Skeletal muscle tissue (tissue), 4 donors: ENCODE measurements around the gene CDKN1A. TPM values are rescaled to one million over a fixed set of nuclear protein-coding genes. Genes with fewer than 3 reads are reported as not detected.

Experiments used
- H3K27ac ChIP-seq: one replicate; pipeline ENCODE4 v1.7.0; 2013; ENCODE audit warnings: mild to moderate bottlenecking, low read depth, low read length, inconsistent platforms
- H3K27me3 ChIP-seq, 3 donors: one replicate each; pipeline ENCODE4 v1.7.0; 2013; ENCODE audit warnings: low read length in 3 of 3; ENCODE audit not compliant: control insufficient read depth in 3 of 3, insufficient read depth in 3 of 3
- H3K36me3 ChIP-seq, 3 donors: one replicate each; pipeline ENCODE4 v1.7.0; 2013; ENCODE audit warnings: low read length in 3 of 3; ENCODE audit not compliant: control insufficient read depth in 3 of 3, insufficient read depth in 3 of 3
- H3K4me1 ChIP-seq, 3 donors: one replicate each; pipeline ENCODE4 v1.7.0; 2013; ENCODE audit warnings: low read length in 3 of 3, mild to moderate bottlenecking in 3 of 3; ENCODE audit not compliant: control insufficient read depth in 3 of 3, insufficient read depth in 3 of 3
- H3K4me3 ChIP-seq, 3 donors: one replicate each; pipeline ENCODE4 v1.7.0; 2013; ENCODE audit warnings: low read length in 3 of 3
- H3K9ac ChIP-seq, 3 donors: one replicate each; pipeline ENCODE4 v1.7.0; 2013; ENCODE audit warnings: low read length in 3 of 3, mild to moderate bottlenecking in 3 of 3, moderate library complexity in 2 of 3, low read depth in 1 of 3
- H3K9me3 ChIP-seq, 3 donors: one replicate each; pipeline ENCODE4 v1.7.0; 2013; ENCODE audit warnings: low read length in 3 of 3; ENCODE audit not compliant: control insufficient read depth in 3 of 3
- total RNA-seq: library from RNA; depleted of rRNA; stranded (reverse); fragments of >200 nt; gene quantifications from one replicate; pipeline ENCODE4 v1.2.3, GENCODE V29; 2014
- donor health status: Osteomylitis.

CDKN1A gene
- total RNA-seq, 1 donor from 2014 or later, result 62.1 TPM

DNA sequence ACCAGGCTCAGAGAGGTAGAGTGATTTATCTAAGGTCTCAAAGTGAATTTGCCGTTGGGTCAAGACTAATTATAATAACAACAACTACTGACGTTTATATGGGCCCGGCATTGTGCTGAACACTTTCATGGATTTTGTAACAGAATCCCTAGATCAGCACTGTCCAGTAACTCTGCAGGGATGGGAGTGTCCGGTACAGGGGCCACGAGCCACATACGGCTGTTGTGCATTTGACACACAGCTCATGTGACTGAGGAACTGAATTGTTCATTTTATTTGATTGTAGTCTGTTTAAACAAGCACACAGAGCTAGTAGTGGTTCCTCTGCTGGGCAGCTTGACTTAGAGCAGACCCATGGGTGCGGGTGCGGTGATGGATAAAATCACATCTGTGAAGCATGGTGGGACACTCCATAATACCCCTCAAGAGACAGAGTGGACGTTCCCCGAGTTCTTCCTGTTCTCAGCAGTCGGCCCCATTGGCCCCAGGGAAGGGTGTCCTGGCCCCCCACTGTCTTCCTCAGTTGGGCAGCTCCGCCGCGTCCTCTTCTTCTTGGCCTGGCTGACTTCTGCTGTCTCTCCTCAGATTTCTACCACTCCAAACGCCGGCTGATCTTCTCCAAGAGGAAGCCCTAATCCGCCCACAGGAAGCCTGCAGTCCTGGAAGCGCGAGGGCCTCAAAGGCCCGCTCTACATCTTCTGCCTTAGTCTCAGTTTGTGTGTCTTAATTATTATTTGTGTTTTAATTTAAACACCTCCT, 6.8 kb downstream of the CDKN1A start:
- no peak overlapping the region for H3K4me3 ChIP-seq
- H3K4me1 ChIP-seq, result peaks cover 17 to 47% (median 25%) of the 10 kb centered on the region in 3 donors
- H3K27ac ChIP-seq, result peak overlapping the region; percentile 1
- H3K9me3 ChIP-seq, result no peaks in the 10 kb centered on the region
- no peak overlapping the region for H3K9ac ChIP-seq
- peaks cover 23 to 37% (median 34%) of the 10 kb centered on the region in 3 donors for H3K36me3 ChIP-seq
- H3K27me3 ChIP-seq, result no peaks in the 10 kb centered on the region

- peaks cover 23 to 37% (median 34%) of the 10 kb centered on the region in 3 donors for H3K36me3 ChIP-seq
- no peak overlapping the region for H3K27ac ChIP-seq
- no peaks in the 10 kb centered on the region for H3K9me3 ChIP-seq
- H3K4me3 ChIP-seq, result no peak overlapping the region
- H3K27me3 ChIP-seq, result no peaks in the 10 kb centered on the region
- no peak overlapping the region for H3K9ac ChIP-seq
- peaks cover 17 to 41% (median 20%) of the 10 kb centered on the region in 3 donors for H3K4me1 ChIP-seq
Observed at GRCh38 chr6:36685926-36686667, 7.6 kb downstream of the CDKN1A start.

DNA sequence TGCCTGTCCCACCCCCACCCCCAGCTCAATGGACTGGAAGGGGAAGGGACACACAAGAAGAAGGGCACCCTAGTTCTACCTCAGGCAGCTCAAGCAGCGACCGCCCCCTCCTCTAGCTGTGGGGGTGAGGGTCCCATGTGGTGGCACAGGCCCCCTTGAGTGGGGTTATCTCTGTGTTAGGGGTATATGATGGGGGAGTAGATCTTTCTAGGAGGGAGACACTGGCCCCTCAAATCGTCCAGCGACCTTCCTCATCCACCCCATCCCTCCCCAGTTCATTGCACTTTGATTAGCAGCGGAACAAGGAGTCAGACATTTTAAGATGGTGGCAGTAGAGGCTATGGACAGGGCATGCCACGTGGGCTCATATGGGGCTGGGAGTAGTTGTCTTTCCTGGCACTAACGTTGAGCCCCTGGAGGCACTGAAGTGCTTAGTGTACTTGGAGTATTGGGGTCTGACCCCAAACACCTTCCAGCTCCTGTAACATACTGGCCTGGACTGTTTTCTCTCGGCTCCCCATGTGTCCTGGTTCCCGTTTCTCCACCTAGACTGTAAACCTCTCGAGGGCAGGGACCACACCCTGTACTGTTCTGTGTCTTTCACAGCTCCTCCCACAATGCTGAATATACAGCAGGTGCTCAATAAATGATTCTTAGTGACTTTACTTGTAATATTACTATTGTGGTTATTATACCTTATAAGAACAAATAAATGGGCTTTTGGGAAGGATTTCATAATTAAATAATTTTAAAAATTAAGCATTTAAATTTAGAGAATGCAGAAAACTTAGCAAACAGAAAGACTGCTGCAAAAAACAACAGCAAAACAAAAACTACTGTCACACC, 8.4 kb downstream of the CDKN1A start:
- H3K4me3 ChIP-seq, result no peak overlapping the region
- no peaks in the 10 kb centered on the region for H3K9me3 ChIP-seq
- peaks cover 23 to 37% (median 34%) of the 10 kb centered on the region in 3 donors for H3K36me3 ChIP-seq
- H3K27me3 ChIP-seq, result no peaks in the 10 kb centered on the region
- peaks cover 16 to 39% (median 18%) of the 10 kb centered on the region in 3 donors for H3K4me1 ChIP-seq
- H3K27ac ChIP-seq, result no peak overlapping the region
- no peak overlapping the region for H3K9ac ChIP-seq

DNA sequence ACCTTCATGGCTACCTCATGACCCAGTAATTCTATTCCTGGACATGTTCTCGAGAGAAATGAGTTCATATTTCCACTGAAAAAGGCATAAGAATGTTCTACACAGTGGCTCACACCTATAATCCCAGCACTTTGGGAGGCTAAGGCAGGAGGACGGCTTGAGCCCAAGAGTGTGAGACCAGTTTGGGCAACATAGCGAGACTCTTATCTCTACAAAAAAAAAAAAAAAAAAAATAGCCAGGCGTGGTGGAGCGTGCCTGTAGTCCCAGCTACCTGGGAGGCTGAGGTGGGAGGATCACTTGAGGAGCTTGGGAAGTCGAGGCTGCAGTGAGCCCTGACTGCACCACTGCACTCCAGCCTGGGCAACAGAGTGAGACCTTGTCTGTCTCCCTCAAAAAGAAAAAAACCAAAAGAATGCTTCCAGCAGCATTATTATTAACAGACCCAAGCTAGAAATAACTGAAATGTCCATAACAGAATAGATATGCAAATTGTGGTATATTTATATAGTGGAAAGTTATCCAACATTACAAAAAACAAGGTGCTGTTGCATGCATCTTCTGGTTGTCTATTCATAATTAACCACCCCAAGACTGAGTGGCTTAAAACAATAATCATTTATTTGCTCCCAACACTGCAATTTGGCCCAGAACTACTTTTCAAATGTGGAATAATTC, 9.7 kb downstream of the CDKN1A start:
- peaks cover 7 to 39% (median 14%) of the 10 kb centered on the region in 3 donors for H3K4me1 ChIP-seq
- H3K9ac ChIP-seq, result no peak overlapping the region
- H3K27ac ChIP-seq, result no peak overlapping the region
- H3K36me3 ChIP-seq, result peaks cover 23 to 37% (median 34%) of the 10 kb centered on the region in 3 donors
- H3K9me3 ChIP-seq, result no peaks in the 10 kb centered on the region
- H3K27me3 ChIP-seq, result no peaks in the 10 kb centered on the region
- no peak overlapping the region for H3K4me3 ChIP-seq

GRCh38 chr6:36688739-36689075, 10.2 kb downstream of the CDKN1A start:
- Histone ChIP-seq H3K36me3 (peaks cover 23 to 35% (median 34%) of the 10 kb centered on the region in 3 donors), H3K27ac (no peak overlapping the region), H3K27me3 (no peaks in the 10 kb centered on the region), H3K9ac (no peak overlapping the region), H3K4me1 (peaks cover 4 to 38% (median 10%) of the 10 kb centered on the region in 3 donors), H3K4me3 (no peak overlapping the region), H3K9me3 (no peaks in the 10 kb centered on the region)

GRCh38 chr6:36691011-36691410, 12.5 kb downstream of the CDKN1A start:
- Histone ChIP-seq H3K27ac (no peak overlapping the region), H3K4me3 (no peak overlapping the region), H3K36me3 (peaks cover 10 to 13% (median 12%) of the 10 kb centered on the region in 3 donors), H3K9ac (no peak overlapping the region), H3K27me3 (no peaks in the 10 kb centered on the region), H3K4me1 (peaks cover 4 to 25% (median 10%) of the 10 kb centered on the region in 3 donors), H3K9me3 (no peaks in the 10 kb centered on the region)

DNA sequence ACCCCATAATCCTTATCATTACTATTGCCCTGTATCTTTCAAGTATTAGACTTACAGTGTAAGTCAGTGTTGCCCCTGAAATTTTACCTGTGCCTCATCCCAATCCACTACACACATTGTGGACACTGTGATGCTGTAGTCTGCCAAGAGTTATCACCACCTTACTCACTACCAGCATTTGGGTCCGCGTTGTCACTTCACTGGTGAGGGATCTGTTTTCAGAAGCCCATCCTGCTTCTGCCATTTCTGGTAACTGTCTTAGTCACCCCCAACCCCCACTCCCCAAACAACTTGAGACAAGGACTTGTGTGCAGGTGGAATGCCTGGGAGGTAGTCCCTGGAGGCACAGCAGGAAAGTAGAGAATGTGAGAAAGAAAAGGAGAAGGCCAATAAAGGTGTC, 13.1 kb downstream of the CDKN1A start:
- Histone ChIP-seq H3K4me1 (peaks cover 4 to 21% (median 10%) of the 10 kb centered on the region in 3 donors), H3K27me3 (no peaks in the 10 kb centered on the region), H3K9ac (peak overlapping the region in 1 of 3 donors; percentile 16), H3K27ac (no peak overlapping the region), H3K9me3 (no peaks in the 10 kb centered on the region), H3K36me3 (peaks cover 5 to 7% (median 5%) of the 10 kb centered on the region in 3 donors), H3K4me3 (no peak overlapping the region)

DNA sequence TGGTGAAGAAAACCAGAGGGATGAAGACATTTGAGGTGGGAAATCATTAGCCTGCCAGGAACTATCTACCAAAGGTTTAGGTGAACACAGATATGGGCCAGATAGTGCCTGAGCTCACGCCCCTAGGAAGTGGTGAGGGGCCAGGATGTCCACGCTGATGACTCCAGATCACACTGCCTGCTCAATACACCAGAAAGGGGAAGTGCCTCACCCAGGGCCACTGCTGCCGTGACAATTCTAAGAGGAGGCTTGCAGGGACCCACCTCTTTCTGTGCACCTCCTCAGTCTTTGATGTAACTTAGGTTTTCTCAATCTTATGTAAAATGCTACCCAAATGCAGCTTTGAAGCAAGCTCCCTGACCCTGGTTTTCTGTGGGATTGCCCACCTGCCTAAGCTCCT, 13.7 kb downstream of the CDKN1A start:
- H3K27ac ChIP-seq, result no peak overlapping the region
- H3K9ac ChIP-seq, result peak overlapping the region in 1 of 3 donors; percentile 57

More for the DNA sequence above, 13.7 kb downstream of the CDKN1A start:
- Histone ChIP-seq H3K27me3 (no peaks in the 10 kb centered on the region), H3K4me1 (peaks cover 4 to 21% (median 10%) of the 10 kb centered on the region in 3 donors), H3K36me3 (peaks cover 0 to 3% (median 0%) of the 10 kb centered on the region in 3 donors), H3K4me3 (no peak overlapping the region), H3K9me3 (no peaks in the 10 kb centered on the region)
